ENCODE results near the gene DHRSX. TPM values are rescaled to one million over a fixed set of nuclear protein-coding genes. Genes with fewer than 3 reads are reported as not detected.
A peak's percentile ranks its signal among the peaks of the same experiment; 100 is the strongest.

Gene DHRSX
- total RNA-seq, 3 donors from 2014 or later, result 24.3 to 39.0 (median 29.2) TPM

DNA sequence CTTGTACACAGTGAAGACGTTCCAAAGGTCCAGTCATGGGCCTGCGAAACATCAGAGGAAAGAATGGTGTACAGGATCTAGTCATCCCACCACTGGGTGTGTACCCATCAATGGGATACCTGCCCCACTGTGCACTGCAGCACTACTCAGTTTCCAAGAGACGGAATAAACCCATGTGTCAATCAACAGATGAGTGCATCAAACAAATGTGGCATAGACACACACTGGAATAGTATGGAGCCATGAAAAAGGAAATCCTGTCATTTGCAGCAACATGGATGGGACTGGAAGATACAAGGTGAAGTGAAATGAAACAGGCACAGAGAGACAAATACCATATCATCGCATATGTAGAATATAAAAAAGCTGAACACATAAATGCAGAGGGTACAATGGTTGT is 48.0 kb downstream of the DHRSX start:
- H3K4me3 ChIP-seq, result no peak overlapping the region
- TF ChIP-seq POLR2A (IDR thresholded peaks at IDR 0.05) (no peak), CTCF (IDR thresholded peaks at IDR 0.05) (no peak), POLR2AphosphoS5 (IDR thresholded peaks at IDR 0.05) (no peak)
- no peaks in the 10 kb centered on the region for H3K36me3 ChIP-seq
- intact Hi-C loops (cut with DNase I; ENCODE audit: low total_unique reads), result no loop called here
- no peaks in the 10 kb centered on the region for H3K27me3 ChIP-seq
- no peaks in the 10 kb centered on the region for H3K4me1 ChIP-seq
- no peak overlapping the region for H3K27ac ChIP-seq
- no peaks in the 10 kb centered on the region for H3K9me3 ChIP-seq
- no peak for DNase-seq (ENCODE audit: low spot score in 2 of 2)

DNA sequence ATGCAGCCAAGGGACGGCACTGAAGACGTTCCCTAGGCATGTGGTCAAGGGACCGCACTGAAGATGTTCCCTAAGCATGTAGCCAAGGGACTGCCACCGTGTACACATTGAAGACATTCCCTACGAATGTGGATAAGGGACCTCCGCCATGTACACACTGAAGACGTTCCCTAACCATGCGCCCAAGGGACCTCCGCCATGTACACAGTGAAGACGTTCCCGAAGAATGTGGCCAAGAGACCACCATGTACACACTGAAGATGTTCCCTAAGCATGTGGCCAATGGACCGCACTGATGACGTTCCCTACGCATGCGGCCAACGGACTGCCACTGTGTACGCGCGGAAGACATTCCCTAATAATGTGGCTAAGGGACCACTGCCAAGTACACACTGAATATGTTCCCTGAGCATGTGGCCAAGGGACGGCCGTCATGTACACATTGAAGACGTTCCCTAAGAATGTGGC is 48.4 kb downstream of the DHRSX start:
- no peak overlapping the region for H3K27ac ChIP-seq
- intact Hi-C loops (cut with DNase I; ENCODE audit: low total_unique reads), result no loop called here
- H3K9me3 ChIP-seq, result no peaks in the 10 kb centered on the region
- TF ChIP-seq POLR2AphosphoS5 (IDR thresholded peaks at IDR 0.05) (no peak), CTCF (IDR thresholded peaks at IDR 0.05) (no peak), POLR2A (IDR thresholded peaks at IDR 0.05) (no peak)
- H3K27me3 ChIP-seq, result no peaks in the 10 kb centered on the region
- no peak overlapping the region for H3K4me3 ChIP-seq
- H3K4me1 ChIP-seq, result no peaks in the 10 kb centered on the region
- H3K36me3 ChIP-seq, result no peaks in the 10 kb centered on the region
- DNase-seq (ENCODE audit: low spot score in 2 of 2), result no peak

DNA sequence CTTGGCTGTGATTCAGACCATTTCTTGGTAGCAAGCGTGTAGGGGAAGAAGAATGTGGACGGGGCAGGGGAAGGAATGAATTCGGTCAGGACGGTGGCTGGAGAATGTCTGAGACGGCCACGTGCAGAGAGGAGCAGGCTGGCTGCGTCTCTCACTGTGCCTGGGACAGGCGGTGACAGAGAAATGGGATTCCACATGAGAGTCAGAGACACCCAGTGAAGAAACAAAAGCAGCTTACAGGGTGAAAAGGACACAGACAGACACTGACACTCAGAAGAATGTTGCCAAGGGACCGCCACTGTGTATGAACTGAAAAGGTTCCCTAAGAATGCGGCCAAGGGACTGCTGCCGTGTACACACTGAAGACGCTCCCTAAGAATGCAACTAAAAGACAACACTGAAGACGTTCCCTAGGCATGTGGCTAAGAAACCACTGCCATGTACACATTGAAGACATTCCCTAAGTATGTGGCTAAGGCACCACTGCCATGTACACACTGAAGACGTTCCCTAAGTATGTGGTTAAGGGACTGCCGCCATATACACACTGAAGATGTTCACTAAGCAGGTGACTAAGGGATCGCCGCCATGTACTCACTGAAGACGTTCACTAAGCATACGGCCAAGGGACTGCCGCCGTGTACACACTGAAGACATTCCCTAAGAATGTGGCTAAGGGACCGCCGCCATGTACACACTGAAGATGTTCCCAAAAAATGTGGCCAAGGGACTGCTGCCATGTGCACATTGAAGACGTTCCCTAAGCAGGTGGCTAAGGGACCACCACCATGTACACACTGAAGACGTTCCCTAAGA is 49.1 kb downstream of the DHRSX start:
- Histone ChIP-seq H3K27ac (no peak overlapping the region), H3K4me1 (no peaks in the 10 kb centered on the region), H3K9me3 (no peaks in the 10 kb centered on the region), H3K36me3 (no peaks in the 10 kb centered on the region), H3K27me3 (no peaks in the 10 kb centered on the region), H3K4me3 (no peak overlapping the region)
- TF ChIP-seq POLR2A (IDR thresholded peaks at IDR 0.05), result no peak
- no peak for TF ChIP-seq CTCF (IDR thresholded peaks at IDR 0.05)
- no peak for TF ChIP-seq POLR2AphosphoS5 (IDR thresholded peaks at IDR 0.05)
- peak in 1 of 2 donors; percentile 18 for DNase-seq (ENCODE audit: low spot score in 2 of 2)
- intact Hi-C loops (cut with DNase I; ENCODE audit: low total_unique reads), result no loop called here

GRCh38 chrX:2450681-2451080 is 50.1 kb downstream of the DHRSX start:
- no peak for DNase-seq (ENCODE audit: low spot score in 2 of 2)
- Histone ChIP-seq H3K27me3 (no peaks in the 10 kb centered on the region), H3K4me3 (no peak overlapping the region), H3K4me1 (no peaks in the 10 kb centered on the region), H3K36me3 (no peaks in the 10 kb centered on the region), H3K9me3 (no peaks in the 10 kb centered on the region), H3K27ac (no peak overlapping the region)
- TF ChIP-seq CTCF (IDR thresholded peaks at IDR 0.05) (no peak), POLR2AphosphoS5 (IDR thresholded peaks at IDR 0.05) (no peak), POLR2A (IDR thresholded peaks at IDR 0.05) (no peak)
- intact Hi-C loops (cut with DNase I; ENCODE audit: low total_unique reads), result no loop called here

- H3K4me1 ChIP-seq, result no peaks in the 10 kb centered on the region
- TF ChIP-seq POLR2A (IDR thresholded peaks at IDR 0.05) (no peak), POLR2AphosphoS5 (IDR thresholded peaks at IDR 0.05) (no peak), CTCF (IDR thresholded peaks at IDR 0.05) (no peak)
- no peak overlapping the region for H3K4me3 ChIP-seq
- H3K9me3 ChIP-seq, result no peaks in the 10 kb centered on the region
- intact Hi-C loops (cut with DNase I; ENCODE audit: low total_unique reads), result no loop called here
- H3K27me3 ChIP-seq, result no peaks in the 10 kb centered on the region
- DNase-seq (ENCODE audit: low spot score in 2 of 2), result no peak
- H3K36me3 ChIP-seq, result no peaks in the 10 kb centered on the region
- no peak overlapping the region for H3K27ac ChIP-seq
These were observed 51.5 kb downstream of the DHRSX start for GRCh38 chrX:2449135-2449886.

Data from breast epithelium (tissue), 4 donors.